ENCODE data around the gene IL1RN.

- no peak for TF ChIP-seq CTCF (IDR thresholded peaks at IDR 0.05 in 4 of 5, conservative IDR thresholded peaks at IDR 0.05 in 1 of 5)
- no peak for TF ChIP-seq POLR2A (IDR thresholded peaks at IDR 0.05)
Observed at GRCh38 chr2:113142290-113142689, 14.9 kb downstream of the IL1RN start.
